A673 (cell line): Measurements from ENCODE around the gene AFAP1.

ENCODE experiments used
- EZH2 ChIP-seq: fragments of 200-600 bp; sonication (generic); IDR thresholded peaks from 2 replicates; pipeline ENCODE4 v1.6.1; 2017; ENCODE audit warnings: borderline replicate concordance, low read depth, mild to moderate bottlenecking, mixed read lengths, antibody characterized with exemption, low read length; ENCODE audit not compliant: poor library complexity, severe bottlenecking
- TF ChIP-seq, protein P1 (sequence below): fragments of 300-800, 200-600 bp; sonication (generic); conservative IDR thresholded peaks from 2 replicates; pipeline ENCODE4 v1.5.1; 2017; ENCODE audit warnings: low read depth, mild to moderate bottlenecking, antibody characterized with exemption, low read length, moderate library complexity, mixed read lengths

DNA sequence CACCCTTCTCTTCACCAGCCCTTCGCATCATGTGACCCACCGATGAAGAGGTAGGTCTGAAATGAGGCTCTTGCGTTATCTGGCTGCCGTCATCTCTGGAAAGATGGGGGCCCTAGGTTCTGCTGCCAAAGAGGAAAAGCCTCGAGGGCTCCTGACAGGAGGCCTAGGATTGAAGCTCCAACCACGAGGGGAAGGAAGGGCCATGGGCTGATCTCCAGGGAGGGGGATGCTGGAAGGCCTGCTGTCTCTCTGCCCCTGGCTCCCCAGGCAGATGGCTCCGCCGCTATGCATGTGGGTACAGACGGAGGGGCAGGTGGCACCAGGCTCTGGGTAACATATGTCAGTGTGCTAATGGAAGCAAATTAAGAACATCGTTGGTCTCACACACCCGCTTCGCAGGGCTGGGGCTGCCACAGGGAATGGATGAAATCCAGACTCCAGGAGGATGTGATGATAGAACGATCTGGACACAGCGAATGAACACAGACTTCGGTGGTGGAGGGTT lies 44.9 kb downstream of the AFAP1 start:
- TF ChIP-seq, protein P1, sequence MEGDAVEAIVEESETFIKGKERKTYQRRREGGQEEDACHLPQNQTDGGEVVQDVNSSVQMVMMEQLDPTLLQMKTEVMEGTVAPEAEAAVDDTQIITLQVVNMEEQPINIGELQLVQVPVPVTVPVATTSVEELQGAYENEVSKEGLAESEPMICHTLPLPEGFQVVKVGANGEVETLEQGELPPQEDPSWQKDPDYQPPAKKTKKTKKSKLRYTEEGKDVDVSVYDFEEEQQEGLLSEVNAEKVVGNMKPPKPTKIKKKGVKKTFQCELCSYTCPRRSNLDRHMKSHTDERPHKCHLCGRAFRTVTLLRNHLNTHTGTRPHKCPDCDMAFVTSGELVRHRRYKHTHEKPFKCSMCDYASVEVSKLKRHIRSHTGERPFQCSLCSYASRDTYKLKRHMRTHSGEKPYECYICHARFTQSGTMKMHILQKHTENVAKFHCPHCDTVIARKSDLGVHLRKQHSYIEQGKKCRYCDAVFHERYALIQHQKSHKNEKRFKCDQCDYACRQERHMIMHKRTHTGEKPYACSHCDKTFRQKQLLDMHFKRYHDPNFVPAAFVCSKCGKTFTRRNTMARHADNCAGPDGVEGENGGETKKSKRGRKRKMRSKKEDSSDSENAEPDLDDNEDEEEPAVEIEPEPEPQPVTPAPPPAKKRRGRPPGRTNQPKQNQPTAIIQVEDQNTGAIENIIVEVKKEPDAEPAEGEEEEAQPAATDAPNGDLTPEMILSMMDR: no peak
- TF ChIP-seq EZH2: no peak
